NCI-H748 treated with DMSO at 0.1 percent for 48 hours (cell line): ENCODE results near the gene SMARCD3.

Experiments used
- DNase-seq: peaks from one replicate; lab custom pipeline; 2025; lab: John Stamatoyannopoulos, UW

The SMARCD3 gene

DNA sequence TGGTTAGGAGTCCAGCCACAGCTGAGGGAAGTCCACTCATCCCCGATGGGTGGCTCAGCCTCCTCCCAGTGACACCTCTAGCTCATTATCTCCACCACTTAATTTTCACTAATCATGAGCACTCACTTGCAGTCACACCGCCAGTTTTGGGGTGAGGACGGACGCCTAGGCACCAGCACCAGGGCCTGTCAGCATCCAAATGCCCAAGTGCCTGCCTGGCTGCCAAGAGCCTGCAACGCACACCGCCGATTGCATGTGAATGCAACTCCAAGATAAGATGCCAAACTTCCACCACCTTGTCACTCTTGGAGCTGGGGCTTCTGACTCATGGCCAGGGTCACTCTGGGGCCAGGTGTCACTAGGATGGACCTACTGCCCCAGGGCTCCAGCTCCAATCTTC lies 24.4 kb upstream of the SMARCD3 start:
- no peak for DNase-seq

DNA sequence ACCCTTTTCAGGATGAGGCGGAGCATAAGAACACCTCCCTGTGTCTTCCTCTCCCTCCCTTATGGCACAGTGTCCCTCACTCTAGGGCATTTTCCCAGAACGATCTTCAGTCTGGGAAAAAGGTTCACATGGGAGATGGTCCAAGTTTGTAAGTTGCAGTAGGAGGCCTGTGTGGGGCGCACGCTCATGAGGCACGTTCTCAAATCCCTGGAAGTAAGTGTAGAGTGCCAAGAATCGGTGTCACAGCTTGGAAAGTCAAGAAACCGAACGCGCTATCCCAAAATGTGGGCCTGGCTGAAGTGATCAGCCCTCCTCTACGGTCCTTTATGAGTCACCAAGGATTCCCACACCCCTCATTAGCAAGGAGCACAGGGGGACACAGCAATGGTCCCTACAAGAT lies 23.9 kb upstream of the SMARCD3 start:
- no peak for DNase-seq

DNA sequence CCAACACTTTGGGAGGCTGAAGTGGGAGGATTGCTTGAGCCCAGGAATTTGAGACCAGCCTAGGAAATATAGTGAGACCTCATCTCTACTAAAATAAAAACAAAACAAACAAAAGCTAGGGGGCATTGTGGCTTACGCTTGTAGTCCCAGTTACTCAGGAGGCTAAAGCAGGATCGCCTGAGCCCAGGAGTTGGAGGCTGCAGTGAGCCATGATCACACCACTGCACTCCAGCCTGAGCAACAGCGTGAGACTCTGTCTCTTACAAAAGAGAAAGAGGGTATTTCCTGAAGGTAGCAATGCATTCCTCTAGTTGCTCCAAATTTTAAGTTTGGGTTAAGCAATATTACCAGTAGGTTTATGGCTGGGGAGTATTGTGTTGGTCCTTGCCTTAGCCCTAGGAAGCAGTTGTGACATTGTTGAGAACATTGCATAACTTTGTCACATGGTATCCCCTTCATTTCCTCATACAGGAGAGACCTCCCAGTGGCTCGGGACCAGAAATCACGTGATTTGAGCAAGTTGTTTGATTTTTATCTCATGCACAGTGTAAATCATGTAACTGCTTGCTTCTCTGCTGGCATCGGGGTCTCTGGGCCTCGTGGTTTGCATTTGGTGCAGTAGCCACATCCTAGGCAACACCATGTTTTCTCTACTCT lies 23.3 kb upstream of the SMARCD3 start:
- no peak for DNase-seq

DNA sequence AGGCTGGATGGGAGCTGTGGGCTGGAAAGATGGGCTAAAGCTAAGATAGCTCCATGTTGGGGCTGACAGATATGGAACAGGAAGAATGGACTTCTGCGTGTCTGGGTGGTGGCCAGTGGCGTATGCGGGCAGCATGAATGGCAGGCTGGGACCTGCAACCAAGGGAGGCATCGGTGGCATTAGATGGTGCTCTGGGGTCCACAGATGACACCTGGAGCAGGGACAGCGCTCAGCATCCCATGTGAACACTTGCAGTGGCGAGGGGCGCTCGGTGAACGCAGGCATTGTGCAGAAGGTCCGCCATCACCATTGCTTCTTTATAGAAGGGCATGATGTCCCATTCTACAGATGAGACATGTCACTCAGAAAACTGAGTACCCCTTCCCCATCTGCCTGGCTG lies 21.0 kb upstream of the SMARCD3 start:
- no peak for DNase-seq

DNA sequence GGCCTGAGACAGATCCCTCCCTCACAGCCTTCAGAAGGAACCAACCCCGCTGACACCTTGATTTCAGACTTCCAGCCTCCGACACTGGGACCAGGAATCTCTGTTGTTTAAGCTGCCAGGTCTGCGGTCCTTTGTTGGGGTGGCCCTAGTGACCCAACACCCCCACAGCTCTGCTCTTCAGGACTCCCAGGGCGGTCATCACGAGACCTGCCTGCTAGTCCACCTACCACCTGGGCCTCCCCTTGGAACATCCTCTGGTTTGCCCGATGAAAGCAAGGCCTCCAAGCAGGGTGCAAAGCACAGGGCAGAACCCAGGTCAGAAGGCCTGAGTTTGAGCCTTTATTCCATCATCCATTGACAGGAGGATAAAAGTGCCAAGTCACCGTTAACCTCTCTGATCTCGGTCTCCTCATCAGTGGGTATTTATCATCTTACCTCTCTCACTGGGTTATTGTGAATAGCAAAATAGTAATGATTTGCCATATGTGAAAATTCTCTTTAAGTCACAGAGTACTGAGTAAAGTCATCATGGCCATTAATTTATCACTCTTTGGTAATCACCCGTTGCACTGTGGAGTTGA lies 16.9 kb upstream of the SMARCD3 start:
- no peak for DNase-seq

DNA sequence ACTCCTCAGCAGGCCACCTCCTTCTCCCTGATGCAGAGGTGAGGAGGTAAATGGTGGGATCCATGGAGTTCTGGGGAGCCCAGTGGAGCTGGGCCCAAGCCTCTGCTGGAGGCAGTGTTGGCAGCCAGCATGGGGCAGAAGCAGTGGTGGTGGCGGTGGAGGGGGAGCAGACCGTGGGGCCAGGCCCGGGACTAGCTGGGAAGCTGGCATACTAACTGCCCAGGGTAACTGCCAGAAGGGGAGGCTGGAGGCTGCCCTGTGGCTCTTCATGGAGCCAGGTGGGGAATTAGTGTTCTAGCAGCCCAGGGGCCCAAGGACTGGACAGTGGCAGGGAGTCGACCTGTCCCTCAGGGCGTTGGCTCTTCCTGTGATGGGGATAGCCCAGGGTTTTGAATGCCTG lies 16.1 kb upstream of the SMARCD3 start:
- no peak for DNase-seq

DNA sequence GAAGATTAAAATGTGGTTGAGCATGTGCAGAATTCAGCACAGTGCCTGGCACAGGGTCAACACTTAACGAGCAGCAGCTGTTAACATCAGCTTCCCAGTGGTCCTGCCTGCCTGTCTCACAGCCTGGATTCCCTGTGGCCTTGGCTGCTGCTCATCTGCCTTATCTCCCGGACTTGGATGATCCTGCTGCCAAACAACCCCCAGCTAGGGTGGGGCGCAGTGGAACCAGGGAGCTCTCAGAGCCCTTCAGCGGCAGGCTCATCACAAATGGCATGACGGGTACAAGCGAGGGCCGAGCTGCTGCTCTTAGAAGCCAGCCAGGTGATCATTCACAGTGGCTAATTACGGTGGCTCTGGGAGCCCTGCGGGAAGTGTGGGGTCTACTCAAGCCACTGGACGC lies 13.0 kb upstream of the SMARCD3 start:
- DNase-seq, result no peak

DNA sequence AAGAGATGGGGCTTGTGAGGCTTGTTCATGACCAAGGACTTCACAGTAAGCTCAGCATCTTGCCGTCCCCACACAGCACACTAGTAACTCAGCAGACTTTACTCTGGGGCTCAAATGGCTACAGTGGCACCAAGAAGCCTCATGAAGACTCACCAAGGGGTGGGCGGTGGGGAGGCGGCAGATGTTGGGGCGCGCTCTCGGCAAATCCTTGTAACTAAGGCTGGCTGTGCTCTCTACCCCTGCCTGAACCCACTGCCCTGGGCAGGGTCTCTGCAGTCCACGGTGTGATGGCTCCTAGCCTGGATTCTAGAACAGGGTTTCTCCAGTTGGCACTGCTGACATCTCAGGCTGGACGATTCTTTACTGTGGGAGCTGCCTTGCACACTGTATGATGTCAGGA lies 12.4 kb upstream of the SMARCD3 start:
- DNase-seq, result no peak

DNA sequence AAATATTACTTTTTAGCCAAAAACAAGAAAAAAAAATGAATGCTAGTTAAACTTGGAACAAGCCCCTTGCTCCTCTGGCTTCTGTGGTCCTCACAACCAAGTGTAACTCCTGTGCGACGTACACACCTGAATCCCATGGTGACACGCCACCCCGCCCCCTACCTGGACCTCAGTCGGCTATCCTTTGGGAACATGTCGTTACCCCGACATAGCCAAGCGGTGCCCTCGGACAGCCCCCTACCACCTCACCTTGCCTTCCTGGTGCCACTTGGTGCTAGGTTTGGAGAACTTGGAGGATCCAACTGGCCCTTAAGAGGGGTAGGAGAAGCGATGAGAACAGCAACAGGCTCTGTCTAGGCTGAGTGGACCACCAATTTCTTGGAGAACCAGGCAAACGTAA lies 12.0 kb upstream of the SMARCD3 start:
- DNase-seq, result no peak

DNA sequence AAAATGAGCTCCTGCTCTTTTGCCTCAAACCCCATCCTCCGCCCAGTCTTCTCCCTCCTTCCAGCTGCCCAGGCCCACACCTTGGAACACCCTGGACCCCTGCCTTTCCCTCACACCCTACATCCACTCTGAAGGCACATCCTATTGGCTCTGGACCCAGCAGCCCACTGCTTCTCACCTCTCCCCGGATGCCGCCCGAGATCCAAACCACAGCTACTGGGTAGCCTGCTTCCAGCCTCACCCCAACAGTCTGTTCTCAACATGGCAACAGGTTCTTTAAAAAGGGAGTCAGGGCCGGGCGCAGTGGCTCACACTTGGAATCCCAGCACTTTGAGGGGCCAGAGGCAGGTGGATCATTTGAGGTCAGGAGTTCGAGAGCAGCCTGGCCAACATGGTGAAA lies 9.5 kb upstream of the SMARCD3 start:
- no peak for DNase-seq

DNA sequence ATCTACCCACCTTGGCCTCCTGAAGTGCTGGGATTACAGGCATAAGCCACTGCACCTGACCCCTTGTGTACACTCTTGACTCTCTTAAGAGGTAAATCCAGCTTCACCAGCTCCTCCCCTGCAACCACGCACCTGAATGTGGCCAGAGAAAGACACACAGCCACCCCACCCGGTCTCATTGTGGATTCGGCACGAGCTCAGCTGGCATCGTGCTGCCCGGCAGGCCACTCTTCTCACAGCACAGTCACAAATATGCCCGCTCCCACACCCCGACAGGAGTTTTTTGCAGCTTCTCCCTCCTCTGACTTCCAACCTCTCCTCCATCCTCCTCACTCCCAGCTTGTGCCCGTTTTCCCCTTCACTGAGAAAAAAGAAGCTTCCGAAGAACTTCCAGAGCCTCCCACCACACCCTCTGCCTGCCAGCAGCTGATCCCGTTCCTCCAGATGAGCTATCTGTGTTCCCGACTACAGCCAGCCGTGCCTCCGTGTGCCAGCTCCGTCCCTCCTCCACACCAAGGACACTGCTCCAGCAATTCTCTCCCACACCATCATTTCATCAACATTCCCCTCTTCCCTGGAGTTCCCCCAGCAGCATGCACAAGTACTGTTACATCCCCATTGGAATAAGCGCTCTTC lies 8.0 kb upstream of the SMARCD3 start:
- DNase-seq, result no peak

DNA sequence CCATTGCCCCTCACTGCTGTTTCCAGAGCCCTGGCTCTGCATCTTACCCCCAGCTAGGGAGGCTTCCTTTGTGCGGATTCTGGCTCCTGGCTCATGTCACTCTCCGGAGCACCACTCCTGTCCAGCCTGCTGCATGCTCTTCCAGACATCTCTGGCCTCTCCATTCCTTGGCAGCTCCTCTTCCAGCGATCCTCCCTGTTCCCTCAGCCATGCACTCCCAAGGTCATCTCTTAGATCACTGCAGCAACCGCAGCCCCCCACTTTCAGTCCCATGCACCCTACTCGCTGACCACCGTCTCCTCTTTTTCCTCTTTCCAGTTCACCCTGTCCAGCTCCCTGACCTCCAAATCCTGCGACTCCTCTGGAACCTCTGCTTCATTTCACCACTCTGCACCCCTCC lies 6.9 kb upstream of the SMARCD3 start:
- DNase-seq, result no peak

DNA sequence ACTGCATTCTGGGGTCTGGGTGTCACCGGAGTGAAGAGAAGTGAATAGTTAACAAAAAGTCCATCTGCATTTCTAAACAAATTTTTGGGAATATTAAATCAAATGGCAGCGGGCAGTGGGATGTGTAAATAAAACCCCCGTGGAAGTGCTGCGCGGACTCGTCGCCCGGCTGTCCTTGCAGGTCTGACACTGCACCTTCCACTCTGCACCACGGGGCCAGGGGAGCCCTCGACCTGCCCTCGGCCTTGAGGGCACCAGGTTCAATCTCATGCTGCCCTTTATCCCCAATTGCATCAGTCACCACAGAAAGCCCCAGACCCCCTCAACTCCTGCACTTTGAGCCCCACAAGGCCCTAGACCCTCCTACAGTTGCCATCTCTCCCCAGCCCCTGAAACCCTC lies 6.4 kb upstream of the SMARCD3 start:
- no peak for DNase-seq

DNA sequence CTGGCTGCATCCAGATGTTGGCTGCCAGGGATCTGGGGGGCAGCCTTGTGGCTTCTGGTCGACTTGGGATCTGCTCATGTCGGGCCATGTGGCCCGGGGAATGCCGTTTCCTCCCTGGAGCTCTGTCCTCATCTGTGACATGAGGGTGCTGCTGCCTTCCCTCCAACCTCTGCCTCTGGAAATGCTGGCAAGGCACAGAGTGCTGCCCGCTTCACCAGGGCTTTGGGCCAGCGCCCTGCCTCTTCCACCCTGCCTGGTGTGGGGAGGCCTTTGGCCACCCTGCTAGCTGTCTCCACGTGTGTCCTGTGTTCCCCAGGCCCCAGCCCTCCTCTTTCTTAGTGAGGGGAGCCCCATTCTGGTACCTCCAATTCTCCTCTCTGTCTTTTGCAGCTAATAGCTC lies 5.8 kb upstream of the SMARCD3 start:
- no peak for DNase-seq

DNA sequence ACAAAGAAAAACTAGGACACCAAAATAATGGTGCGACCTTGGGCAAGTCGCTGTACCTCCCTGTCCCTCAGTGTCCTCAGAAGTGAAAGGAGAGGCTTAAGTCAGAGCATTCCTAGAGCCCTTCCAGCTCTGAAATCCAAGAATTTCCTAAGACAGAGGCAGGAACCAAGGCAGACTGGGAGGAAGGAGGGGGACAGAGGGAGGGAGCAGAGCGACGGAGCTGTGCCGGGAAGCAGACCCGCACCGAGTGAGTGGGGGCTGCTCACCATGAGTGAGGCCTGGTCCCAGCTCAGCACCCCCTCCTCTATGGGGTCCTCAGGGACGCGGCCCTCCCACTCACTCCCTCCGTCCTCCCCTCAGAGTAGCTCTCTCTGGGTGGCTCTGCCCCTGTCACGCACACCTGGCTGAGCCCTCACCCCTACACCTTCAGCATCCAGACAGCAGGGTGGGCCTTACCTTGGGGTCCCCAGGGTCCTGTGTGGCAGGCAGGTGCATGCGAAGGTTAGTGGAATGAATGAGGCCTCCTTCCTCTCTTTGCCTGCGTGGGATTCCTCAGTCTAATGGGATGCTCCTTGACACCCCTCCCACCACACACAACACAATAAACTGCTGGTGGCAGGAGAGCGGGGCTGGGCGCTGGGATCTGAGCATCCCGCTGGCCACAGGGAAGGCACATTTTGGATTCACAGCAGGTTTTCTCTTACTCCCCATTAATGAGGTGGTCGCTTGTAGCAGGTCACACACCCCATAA lies 4.6 kb upstream of the SMARCD3 start:
- no peak for DNase-seq

DNA sequence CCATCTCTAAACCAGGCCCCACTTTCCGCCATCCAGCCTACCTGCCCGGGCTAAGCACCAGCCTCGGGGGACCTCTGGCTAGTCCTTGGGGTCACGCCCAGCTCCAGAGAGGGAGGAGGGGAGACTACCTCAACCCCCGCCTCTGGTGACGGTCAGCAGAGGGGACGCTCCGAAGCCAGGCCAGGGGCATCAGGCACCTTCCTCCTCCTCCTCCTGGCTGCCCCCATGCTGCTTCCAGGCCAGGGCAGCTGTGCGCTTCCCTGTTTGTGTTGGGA lies 4.0 kb upstream of the SMARCD3 start:
- DNase-seq, result no peak

DNA sequence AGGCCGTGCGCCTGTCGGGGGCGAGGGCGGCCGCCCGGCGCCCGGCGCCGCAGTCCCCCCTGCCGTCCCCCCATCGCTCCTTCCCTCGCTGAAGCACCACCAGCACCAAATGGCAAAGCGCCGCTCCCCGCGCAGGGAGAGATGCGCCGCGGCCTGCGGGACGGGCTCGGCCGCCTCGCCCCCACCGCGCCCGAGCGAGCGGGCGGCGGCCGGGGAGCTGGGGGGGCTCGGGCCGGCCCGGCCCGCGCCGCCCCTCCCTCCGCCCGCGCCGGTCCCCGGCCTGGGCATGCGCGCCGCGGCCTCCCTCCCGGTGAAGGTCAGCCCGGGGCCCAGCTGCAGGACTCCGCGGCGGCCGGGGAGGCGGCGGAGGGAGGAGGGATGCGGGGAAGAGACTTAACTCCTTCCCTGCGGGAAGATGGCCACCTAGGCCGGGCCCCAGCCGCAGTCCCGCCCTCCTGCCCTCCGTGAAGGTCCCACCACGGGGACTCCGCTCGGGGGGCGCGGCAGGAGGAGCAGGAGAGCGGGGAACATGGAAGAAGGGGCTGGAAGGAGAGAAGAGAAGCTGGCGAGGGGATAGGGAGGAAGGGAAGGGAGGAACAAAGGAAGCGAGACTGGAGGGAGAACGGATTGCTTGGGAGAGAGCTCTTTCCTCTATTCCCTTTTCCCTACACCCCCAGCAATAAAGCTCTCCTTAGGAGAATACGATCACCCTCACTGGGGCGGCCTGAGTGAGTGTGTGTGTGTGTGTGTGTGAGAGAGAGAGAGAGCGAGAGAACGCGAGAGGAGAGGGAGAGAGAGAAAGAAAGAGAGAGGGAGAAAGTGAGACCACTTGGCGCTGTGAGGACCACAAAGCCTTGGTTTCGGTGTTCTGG lies 3.4 kb upstream of the SMARCD3 start:
- no peak for DNase-seq

DNA sequence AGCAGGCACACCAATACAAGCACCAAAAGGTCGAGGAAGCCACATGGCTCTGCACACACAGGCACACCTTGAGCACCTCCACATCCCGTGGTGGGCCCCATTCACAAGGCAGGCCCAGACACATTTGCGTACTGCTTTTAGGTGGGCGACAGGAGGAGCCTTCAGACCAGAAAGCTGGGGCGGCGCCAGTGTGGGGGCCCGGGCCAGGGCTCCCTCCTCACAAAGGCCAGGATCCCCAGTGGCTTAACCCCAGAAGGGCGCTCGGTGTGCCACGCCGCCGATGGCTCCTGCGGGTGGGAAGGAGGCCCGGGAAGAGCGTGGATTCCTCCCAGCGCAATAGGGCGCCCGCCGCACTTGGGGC lies 2.8 kb upstream of the SMARCD3 start:
- DNase-seq, result no peak

DNA sequence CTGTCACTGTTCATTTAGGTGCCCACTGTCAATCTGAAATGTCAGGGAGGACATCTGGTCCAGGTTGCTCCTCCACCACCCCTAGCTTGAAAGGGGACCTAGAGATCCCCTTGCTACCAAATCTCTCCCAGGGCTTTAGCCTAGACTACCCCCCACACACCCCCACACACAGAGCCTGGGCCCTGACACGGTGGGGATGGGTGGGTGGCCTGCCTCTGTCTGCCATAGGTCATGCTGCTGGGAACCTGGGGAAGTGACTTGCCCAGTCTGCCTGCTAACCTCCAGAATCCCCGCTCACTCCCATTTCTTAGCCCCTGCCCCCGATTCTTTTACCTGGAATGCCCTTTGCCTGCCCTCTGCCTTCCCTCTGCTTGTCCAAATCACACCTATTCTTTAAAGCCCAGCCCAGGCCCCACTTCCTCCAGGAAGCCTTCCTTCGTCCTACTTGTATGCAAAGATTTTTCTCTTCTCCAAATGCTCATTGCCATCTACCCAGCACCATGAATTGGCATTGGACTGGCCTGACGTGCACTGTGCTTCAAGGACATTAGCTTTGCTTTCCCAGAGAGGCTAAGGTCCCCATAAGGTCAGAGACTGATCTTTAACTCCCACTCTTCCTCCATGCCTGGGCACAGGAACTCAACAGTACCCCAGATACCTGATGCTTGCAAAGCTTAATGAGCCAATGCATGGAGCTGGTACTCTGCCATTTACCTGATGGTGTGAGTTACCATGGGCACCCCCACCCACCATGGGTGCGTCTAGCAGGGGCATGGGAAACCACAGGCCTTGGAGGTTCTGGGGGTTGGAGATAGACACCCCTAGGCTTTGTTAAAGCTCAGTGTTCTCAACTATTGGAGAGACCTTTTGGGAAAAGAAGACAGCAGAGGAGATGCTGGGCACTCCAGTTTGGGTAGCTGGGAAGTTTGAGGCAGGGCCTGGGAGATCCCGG lies 2.0 kb upstream of the SMARCD3 start:
- DNase-seq, result no peak

DNA sequence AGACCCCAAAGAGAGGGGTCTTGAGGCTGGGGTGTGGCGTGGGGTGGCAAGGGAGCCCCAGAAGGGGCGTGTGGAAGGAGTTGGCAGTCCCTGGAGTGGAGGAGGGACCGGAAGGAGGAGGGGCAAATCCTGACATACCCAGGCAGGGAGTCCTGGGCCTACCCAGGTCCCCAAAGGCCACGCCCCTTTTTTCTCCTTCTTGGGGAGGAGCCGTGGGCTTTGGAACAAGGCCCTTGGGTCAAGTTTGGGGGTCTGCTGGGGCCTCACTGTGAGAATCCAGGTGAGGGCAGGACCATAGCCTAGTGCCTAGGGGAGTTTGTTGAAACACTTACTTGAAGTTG lies 1.2 kb upstream of the SMARCD3 start:
- no peak for DNase-seq

DNA sequence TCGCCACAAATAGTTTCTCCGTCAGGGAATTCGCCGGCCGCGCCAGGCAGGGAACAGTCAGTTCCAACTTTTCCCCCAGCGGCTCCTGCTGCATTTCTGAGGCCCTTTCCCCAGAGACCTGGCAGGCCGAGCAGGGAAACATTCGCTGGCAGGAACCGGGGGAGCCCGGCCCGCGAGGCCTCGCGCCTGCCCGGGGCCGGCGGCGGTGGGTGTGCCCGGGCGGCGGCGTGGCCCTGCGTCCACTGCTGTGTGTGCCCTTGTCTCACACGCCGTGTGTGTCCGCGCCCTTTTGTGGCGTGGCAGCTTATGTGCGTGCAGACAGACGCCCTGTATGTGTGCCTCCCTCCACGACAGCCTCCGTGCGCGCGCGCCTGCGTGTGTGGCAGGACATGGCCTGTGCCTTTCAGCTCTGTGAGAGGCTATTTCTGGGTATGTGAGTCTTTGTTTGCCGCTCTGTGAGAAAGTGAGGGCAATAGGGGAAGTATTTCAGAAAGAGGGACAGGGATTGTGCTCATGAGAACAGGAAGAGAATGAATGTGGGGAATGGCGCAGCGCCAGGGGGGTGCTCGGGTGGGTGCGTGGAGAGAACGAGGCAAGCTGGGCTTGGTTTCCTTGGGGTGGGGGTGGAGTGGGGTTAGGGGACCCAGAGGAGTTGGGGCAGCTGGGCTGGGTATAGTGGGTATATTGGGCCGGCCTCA lies 689 bp upstream of the SMARCD3 start:
- no peak for DNase-seq
